Amygdala (tissue), 56 donors: ENCODE measurements around the gene HSPA4.
A peak's percentile ranks its signal among the peaks of the same experiment; 100 is the strongest.
"Not testable (repeated sequence)": the region's sequence is repeated elsewhere in the genome, so short reads cannot be mapped to it uniquely, and the experiment has no call there.

Experiments used
- DNase-seq, 56 donors: peaks; one replicate each; lab custom pipeline; 2025; lab: John Stamatoyannopoulos, UW

The HSPA4 gene

DNA sequence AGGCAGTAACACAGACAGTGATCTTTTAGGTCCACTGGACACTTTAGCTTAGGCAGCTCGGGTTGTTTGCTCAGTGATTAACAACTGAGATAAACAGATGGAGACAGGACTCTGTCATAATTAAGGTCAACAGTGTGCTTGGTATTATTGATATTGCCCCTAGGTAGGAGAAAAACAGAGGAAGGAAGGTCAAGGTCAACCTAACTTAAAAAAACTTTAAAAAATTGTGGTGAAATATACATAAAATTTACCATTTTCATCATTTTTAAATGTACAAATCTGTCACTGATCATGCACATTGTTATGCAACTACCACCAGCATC is 2.1 kb upstream of the HSPA4 start:
- no peak for DNase-seq

DNA sequence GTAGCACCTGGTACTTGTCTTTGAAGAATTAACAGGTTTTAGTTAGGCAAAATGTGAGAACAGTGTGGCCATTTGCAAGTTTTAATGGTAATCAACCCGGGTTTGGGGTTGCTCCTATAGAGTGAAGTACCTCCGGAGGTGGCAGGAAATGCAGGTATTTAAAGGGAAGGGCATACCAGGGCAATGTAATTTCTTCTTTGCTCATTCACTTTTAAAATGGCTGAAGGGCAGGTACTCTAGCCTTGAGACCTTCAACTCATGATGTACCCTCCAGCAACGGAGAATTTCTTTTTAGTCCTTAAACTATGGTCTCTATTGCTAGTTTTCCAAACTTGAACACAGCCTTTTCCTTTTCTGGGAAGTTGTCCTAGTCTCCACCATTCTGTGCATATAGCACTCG is 1.3 kb upstream of the HSPA4 start:
- no peak for DNase-seq

GRCh38 chr5:133051061-133051541 is 712 bp upstream of the HSPA4 start:
- no peak for DNase-seq

DNA sequence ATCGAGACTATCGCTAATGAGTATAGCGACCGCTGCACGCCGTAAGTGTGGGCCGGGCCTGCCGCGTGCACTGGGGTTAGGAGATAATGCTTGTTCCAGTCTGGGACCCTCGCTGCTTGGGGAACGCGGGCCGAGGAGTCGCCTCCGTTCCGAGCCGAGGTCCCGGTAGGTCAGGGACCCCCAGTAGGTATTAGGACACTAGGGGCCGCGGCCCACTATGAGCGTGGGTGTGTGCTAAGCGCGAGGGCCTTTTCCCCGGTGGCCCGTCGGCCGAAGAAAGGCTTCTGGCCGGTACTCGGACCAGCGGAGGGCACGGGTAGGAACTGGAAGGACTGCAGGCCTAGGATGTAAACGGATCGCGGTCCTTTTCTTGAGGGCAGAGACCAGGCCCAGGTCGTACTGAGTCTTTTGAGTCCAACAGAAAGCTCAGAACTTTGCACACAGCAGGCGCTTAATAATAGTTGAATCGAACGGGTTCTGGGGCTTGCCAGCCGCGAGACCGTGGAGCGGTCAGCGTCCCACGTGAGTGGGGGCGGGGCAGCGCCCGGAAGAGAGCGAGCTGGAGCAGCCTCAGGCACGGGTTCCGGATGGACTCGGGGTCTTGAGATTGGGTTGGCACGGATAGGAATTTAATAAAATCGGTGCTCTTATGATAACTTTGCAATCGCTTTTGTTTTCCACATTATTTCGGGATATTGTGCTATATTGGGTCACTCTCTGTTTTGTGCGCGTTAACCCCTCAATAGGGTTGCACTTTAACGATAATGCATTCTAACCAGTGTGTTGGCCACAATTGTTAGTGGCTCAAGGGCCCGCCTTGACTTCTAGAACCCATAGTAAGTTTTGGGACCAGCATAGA is 733 bp downstream of the HSPA4 start:
- DNase-seq = peak in 34 of 56 donors; percentile 7 to 74 (median 36)

GRCh38 chr5:133053448-133053847 is 1.6 kb downstream of the HSPA4 start:
- DNase-seq = peak in 1 of 56 donors; percentile 5

DNA sequence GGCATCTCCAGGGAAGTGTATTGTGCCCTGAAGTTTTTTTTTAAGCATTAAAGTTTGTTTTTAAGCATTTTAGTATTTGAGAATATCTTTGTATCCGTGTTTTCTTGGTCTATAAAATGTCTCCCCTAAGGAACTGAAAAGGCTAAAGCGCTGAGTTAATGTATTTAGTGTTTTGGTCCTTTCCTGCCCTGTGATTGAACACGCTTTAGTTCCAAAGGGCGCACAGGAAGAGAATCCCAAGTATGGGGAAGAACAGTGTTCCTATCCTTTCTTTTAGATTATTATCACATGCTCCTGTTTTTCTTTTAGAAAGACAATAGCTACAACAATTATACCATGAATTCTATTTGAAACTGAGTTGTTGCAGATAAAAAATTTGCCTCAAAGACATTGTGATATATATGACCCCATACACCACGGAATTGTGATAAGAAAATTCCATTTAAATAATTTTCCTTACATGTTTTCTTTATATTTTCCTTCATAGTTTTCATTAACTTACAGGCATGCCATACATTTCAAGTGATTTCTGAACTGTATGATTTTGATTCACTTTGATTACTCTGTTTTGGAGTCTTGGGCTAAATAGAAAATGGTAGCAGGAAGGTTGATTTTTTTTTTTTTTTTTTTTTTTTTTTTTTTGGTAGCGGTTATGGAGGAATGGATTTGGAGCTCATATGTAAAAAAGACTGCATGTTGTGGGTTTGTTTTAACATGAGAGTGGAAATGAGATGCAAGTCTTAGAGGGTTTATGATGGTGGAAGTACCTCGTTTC is 3.1 kb downstream of the HSPA4 start:
- DNase-seq = no peak

GRCh38 chr5:133056891-133057290 is 5.1 kb downstream of the HSPA4 start:
- no peak for DNase-seq

DNA sequence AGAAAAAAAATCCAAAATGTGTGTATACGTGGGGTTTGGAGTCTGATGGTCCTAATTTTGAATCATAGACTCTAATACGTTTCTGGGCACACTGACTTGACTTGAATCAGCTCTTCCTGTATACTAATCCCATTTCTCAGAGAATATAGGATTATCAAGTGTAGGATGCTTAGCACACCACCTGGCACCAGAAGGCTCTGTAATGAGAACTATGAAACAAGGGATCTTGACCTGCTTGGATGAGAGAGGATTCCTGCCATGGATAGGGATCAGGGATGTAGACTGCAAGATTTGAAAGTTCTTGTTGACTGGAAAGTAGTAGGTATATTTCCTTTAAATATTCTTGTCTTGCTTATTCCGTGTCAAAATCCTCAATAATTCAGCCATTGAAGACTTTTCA is 7.8 kb downstream of the HSPA4 start:
- no peak for DNase-seq

- no peak for DNase-seq
These were observed 10.5 kb downstream of the HSPA4 start for GRCh38 chr5:133062276-133062675.

DNA sequence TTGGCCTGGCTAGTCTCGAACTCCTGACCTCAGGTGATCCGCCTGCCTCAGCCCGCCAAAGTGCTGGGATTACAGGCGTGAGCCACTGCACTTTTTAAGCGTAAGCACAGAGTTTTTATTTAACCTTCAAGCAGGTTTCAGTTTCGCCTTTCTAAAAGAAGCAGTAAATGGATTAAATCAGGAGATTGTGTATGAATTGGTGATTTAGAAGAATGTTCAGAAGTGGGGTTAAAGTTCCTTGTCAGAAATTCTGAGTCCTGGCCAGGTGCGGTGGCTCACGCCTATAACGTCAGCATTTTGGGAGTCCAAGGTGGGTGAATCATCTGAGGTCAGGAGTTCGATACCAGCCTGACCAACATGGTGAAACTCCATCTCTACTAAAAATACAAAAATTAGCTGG is 12.2 kb downstream of the HSPA4 start:
- DNase-seq = no peak

- DNase-seq = no peak
These were observed 13.7 kb downstream of the HSPA4 start for GRCh38 chr5:133065471-133065870.

DNA sequence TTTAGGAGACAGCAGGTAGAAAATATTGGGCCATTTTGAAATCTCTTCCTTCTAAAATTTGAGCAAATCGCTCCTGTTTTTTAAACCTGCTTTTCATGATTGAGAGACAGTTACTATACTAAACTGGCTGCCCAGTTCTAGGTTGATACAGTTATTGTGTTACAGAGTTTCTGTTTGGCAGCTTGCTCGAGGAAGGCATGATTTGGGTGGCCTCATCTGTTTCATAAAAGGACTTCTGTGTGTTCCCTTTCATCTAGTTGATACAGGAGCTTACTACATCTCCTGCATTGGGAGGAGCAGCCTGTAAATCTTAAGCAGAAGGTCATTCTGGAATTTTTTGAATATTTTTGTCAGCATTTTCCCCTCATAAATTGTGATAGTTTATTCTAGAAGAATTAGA is 14.2 kb downstream of the HSPA4 start:
- DNase-seq = no peak

DNA sequence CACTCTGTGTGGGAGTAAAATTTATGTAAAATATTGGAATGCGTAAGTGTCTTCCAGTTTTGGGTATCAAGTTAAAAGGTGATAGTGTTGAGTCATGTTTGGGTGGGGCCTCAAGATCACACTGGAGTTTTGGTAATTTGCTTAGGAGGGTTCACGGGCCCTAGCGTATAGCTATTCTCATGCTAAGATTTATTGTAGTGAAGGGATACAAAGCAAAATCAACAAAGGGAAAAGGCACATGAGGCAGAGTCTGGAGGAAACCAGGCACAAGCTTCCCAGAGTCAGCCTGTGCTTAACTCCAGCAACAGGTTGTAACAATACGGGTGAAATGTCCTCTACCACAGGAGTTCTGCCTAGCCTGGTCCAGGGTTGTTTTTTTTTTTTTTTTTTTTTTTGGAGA is 20.2 kb downstream of the HSPA4 start:
- no peak for DNase-seq

GRCh38 chr5:133075572-133076536 is 24.0 kb downstream of the HSPA4 start:
- no peak for DNase-seq

GRCh38 chr5:133079048-133079447 is 27.2 kb downstream of the HSPA4 start:
- DNase-seq = no peak

- DNase-seq = no peak
These were observed 29.2 kb downstream of the HSPA4 start for GRCh38 chr5:133081036-133081435.

DNA sequence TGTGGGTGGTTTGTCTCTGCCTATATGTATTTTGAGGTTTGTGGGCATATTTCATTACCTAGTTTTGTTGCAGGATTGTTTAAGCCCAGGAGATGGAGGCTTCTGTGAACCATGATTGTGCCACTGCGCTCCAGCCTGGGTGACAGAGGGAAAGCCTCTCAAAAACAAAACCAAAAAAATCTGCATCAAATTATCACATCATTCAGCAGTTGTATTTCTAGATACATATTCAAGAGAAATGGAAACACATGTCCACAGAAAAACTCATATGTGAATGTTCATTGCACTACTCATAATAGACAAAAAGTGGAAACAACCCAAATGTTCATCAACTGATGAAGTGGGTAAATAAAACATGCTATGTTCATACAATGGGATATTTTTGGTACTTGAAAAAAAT is 29.9 kb downstream of the HSPA4 start:
- DNase-seq = no peak

DNA sequence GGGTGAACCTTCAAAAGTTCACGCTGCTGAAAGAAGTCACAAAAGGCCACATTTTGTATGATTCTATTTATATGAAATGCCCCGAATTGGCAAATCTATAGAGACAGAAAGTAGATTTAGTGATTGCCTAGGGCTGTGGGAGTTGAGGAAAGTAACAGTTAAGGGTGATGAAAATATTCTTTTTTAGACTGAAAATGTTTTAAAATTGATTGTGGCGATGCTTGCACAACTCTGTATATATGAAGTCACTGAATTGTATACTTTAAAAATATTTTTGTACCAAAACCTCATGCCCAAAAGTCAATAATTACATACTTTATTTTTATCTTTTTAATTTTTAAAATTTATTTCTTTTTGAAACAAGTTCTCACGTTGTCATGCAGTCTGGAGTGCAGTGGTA is 30.3 kb downstream of the HSPA4 start:
- DNase-seq = no peak

GRCh38 chr5:133083901-133084300 is 32.1 kb downstream of the HSPA4 start:
- DNase-seq = no peak

DNA sequence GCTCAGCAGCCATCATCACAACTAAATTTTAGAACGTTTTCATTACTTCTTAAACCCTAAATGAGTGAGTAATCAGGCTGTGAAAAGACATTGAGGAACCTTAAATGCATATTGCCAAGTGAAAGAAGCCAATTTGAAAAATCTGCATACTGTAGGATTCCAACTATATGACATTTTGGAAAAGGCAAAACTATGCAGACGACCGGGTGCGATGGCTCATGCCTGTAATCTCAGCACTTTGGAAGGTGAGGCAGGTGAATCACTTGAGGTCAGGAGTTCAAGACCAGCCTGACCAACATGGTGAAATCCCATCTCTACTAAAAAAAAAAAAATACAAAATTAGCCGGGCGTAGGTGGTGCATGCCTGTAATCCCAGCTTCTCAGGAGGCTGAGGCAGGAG is 33.4 kb downstream of the HSPA4 start:
- DNase-seq = not testable (repeated sequence)
